A172 (cell line): ENCODE data around the gene MRPS18B. TPM values are rescaled to one million over a fixed set of nuclear protein-coding genes. Genes with fewer than 3 reads are reported as not detected.
A peak's percentile ranks its signal among the peaks of the same experiment; 100 is the strongest.
"Not testable (repeated sequence)": the region's sequence is repeated elsewhere in the genome, so short reads cannot be mapped to it uniquely, and the experiment has no call there.

Source experiments
- DNase-seq: peaks from one replicate; pipeline ENCODE4 v3.0.0-alpha.2; 2015; ENCODE audit warnings: low spot score
- total RNA-seq: library from RNA; depleted of rRNA; stranded (reverse); fragments of >200 nt; shearing (Covaris generic); gene quantifications from 2 replicates; pipeline ENCODE4 v1.2.3, GENCODE V29; 2014

Gene MRPS18B
- total RNA-seq, 1 experiment from 2014 or later = 82.8 TPM

DNA sequence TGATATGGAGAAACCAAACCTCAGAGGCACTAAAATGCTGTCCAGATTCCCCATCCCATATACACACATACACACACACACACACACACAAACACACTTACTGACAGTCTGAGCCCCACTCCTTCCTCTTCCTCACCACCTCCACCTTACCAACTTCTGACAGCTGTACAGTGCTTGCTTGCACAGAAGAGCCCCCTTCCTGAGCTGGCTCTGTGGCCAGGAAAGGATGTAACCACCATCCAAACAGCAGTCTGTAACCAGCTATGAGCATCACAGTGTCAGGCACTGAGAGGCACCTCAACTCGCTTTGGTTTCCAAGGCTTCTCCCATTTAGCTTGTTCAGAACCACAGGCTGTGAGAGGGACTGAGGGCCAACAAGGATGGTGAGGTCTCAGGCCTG, 23.4 kb downstream of the MRPS18B start:
- no peak for DNase-seq

DNA sequence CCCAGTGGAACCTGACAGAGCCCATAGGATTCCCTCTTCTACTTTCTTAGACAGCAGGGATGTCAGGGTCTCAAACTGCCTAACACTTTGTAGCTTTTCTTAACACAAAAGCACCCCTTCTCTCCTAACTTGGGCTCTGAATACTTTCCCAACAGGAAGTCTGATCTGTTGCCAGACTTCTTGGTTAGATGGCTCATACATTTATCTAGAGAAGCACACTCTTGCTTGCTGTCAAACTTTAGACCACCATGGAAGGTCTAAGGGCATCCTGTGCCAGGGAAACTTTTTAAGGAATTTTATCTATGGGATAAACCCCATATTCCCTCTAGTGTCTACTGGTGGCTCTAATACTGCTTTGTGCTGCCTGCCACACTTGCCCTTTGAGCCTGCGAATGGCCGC, 26.0 kb downstream of the MRPS18B start:
- DNase-seq = no peak

DNA sequence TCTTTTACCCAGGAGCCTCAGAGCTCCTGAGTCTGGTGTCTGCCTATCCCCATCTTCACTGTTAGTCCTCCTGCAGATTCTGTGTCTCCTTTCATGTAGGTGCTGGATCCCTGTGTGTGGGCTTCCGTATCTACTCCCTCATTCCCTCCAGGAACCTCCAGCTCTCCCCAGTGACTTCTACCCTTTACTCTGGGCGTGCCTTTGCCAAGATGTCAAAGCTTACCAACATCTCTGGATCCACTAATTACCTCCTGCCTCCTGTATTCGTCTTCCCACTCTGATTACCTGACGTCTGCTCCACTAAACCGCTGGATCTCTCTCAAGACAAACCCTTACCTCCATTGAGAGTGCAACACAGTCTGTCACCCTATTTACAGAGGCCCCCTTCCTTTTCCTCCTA, 27.1 kb downstream of the MRPS18B start:
- no peak for DNase-seq

DNA sequence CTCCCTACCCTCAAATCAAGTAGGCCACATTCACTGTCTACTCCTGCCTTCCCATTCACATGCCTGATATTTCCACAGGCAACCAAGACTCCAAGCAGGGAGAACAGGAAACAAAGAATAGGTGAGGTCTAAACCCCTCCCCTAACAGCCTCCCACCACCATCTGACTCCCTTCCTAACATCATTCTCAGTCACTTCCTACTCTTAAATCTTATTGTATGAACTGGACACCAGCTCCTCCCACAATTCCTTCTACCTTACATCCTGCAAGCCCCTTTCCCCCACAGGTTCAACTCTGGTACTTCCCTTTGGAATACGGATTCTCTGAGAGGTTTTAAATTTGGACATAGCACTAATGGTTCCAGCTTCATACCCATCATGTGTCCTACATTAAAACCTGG, 28.3 kb downstream of the MRPS18B start:
- no peak for DNase-seq

DNA sequence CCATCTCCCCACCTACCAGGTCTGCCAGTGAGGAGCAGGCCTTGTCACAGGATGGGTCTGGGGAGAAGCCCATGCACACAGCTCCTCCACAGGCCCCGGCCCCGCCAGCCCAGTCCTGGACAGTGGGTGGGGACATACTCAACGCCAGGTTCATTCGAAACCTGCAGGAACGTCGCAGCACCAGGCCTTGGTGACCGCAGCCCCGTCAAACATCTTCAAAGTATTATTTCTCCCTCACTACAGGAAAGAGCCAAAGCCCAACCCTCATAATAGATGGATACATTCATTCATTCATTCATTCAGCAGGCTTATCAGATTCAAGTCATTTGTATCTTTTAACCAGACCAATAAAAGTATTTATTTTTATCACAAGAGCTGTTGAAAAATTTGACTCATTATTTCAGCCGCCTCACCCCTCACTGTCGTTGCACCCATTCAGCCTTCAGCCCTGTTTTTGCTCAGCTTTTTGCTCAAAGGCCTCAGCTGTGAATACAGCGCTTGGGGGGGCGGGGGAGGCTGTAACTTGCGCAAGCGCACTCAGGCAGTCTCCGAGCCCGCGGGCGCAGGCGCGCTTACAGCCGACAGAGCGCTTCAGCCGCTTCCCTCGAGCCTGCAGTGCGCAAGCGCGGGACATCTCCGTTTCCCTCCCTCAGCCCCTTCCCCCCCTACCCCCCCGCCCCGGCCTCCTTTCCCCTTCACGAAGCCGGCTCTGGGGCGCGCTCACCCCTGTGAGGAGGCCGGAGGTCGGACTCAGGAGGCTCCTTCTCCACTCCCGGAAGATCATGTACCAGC, 29.0 kb downstream of the MRPS18B start, which contains the start of gene C6orf136:
TSS of gene C6orf136 (plus strand) at position 684 of the 792 bp plus-strand sequence. CDS start at position 783, 99 bp downstream.
- peak; percentile 88 for DNase-seq

- DNase-seq = peak; percentile 52
Observed at GRCh38 chr6:30647242-30648116, 29.8 kb downstream of the MRPS18B start.

DNA sequence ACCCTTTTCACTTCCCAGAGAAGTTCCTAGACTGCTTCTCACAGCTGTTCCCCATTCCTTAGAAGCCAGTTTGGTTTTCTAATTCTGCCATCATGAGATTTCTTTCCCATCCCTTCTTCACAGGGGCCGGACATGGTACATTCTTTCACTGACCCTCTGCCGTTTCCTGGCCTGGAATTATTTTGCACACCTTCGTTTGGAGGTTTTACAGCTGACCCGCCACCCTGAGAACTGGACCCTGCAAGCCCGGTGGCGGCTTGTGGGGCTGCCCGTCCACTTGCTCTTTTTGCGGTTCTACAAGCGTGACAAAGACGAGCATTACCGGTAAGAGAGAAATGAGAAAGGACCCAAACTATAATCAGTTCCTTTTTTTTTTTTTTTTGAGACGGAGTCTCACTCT, 33.5 kb downstream of the MRPS18B start:
- no peak for DNase-seq

DNA sequence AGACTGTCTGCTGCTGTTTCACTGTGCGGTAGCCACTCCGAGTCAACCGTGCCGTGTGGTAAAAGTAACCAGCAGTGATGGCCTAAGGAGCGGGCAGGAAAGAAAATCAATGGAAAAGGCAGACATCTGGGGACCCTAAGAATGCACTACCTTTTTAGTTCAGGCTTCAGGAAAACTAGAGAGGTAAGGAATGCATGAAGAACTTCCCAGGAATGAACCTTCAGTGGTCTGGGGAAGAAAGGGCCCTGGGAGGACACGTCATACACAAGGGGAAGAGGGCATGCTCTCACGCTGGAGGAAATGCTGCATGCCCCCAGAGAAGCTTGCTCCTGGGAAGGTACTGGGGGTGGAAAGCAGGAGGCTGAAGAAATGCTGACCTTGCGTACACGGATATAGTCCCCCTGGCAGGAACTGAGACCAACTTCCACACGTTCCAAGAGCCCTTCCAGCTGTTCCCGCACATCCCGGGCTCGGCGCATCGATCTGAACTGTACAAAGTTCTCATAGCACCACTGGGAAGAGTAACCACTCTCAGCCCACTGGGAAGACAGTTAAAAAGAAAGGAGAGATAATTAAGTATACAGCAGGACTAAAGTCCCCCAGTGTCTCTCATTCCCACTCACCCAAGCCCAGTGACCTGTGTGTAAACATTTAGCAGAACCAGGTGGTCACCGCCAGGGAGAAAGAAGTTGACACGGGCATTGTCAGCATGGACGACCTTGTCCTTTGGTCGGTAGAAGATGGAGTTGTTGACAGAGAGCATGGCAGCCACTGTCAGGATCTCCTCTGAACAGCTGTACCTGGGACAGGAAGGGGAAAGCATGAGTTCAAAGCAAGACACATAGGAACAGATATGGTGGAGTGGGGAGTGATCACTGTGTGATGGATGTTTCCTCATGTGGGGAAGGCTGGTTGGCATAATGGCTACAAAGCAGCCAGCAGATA, 37.4 kb downstream of the MRPS18B start:
- no peak for DNase-seq

DNA sequence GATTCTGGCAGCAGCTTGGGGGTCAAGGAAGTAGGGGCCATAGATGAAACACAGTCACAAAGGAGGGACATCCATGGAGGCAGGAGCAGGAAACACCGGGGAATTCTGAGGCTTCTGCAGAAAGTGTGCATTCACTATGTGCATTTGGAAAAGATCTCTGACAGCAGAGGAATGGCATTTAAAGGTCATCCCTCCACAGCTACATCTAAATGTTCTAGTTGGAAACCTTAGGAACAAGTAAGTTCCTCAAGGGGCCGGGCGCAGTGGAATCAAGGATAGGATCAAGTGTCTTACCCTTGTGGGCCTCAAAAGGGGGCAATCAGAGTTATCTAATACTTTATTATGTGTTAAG, 38.1 kb downstream of the MRPS18B start:
- DNase-seq = no peak

- no peak for DNase-seq
Observed at GRCh38 chr6:30656513-30656912, 38.9 kb downstream of the MRPS18B start.

DNA sequence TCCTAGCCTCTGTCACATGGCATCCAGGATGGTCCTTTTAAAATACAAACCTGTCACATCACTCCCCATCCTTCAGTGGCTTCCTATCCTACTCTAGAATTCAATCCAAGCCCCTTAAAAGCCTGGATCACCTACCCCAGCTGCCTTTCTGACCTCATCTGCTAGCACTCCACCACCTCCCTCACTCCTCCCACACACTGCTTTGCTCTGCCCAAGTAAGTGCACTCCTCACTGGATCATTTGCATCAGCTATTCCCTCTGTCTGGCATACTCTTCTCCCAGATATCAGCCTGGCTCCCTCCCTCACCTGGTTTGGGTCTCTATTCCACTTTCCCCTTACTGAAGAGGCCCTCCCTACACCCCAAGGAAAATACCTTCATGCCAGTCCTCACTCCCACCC, 39.8 kb downstream of the MRPS18B start:
- DNase-seq = no peak

- DNase-seq = not testable (repeated sequence)
Observed at GRCh38 chr6:30657922-30658321, 40.3 kb downstream of the MRPS18B start.

GRCh38 chr6:30664994-30665767, 47.5 kb downstream of the MRPS18B start:
- DNase-seq = no peak

GRCh38 chr6:30666300-30666699, 48.7 kb downstream of the MRPS18B start:
- DNase-seq = not testable (repeated sequence)

GRCh38 chr6:30670760-30671527, 53.3 kb downstream of the MRPS18B start:
- no peak for DNase-seq

DNA sequence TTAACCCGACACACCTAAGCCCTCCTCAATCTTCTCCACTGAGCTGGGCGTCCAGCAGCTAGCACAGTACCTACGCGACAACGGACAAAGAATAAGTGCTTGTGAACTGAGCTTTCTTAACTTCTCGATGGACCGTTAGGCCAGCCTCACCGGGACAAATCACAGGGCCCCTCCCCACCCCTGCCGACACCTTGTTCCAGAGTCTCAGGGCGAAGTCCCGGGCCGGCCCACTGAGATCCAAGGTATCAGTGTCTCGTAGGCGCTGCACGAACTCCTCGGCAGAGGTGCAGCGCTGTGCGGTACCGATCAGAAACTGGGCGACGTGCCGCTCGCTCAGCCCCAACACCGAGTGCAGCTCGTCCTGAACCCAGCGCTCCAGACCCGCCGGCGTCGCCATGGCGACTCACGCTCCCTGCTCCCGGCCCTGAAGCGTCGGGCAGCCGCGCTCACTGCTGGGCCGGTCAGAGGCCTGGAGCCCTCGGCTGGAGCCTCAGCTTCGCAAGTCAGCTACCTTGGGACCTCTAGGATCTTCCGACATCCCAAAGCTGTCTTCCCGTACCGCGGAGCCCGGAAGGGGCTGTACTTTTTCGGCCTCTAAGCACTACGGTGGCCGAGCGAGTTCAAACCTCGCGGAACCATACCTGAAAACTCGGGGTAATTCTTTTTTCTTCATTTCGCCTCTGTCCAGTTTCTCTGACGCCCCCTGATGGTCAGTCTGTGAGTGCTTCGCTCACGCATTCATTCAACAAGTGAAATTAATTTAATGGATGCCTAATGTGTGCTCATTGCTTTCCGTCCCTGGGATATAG, 55.0 kb downstream of the MRPS18B start, which contains the start of gene DHX16:
TSS of gene DHX16 (minus strand) at position 562 of the 809 bp plus-strand sequence. CDS start at position 397, 165 bp downstream.
- peak; percentile 93 for DNase-seq
